NCI-H128 (cell line): ENCODE measurements around the gene PAFAH2.

Experiments
- DNase-seq: peaks from one replicate; lab custom pipeline; 2025; ENCODE audit not compliant: unreplicated experiment; lab: John Stamatoyannopoulos, UW

Gene PAFAH2

DNA sequence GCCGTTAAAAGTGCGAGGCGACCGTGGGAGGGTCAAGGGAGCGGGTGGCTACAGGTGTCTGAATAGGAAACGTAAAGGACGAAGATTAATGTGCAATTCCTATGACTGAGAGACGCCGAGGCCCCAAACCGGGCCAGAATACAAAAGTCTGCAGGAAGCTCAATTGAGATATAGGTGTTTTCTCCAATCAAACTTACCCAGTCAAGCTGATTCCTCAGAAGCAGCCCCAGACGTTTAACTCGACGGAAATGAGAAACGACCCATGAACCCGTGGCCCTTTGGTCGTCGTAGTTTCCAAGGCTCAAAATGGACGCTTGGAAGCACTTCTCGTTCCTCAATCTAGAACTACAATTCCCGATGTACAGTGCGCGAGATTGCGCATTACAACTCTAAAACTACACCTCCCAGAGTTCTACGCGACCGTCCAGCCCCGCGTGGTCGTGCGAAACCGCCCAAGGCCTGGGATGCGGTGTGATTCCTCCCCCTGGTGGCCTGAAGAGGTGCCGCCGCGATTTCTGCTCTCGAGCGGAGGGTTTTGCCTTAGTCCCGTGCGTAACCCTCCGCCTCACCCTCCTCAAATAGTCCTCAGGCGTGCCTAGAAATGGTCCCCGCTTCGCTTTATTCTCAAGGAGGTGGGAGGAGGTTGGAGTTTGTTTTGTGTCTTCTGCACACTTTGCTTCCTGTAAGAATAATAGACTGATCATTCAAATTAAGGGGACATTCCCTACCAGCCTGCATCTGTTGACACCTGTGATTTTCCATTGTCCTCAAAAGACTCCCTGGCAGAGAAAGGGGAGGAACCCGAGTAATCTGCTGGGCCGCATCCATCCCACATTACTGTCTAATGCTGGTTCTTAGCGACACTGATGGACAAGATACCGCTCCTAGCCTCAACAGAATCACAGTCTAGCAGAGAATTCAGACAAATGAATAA lies at the start of gene PAFAH2:
PAFAH2 (minus strand) TSS at position 236 of the 934 bp plus-strand sequence. CDS start 7,247 bp downstream, outside the sequence.
- DNase-seq = peak; percentile 100

DNA sequence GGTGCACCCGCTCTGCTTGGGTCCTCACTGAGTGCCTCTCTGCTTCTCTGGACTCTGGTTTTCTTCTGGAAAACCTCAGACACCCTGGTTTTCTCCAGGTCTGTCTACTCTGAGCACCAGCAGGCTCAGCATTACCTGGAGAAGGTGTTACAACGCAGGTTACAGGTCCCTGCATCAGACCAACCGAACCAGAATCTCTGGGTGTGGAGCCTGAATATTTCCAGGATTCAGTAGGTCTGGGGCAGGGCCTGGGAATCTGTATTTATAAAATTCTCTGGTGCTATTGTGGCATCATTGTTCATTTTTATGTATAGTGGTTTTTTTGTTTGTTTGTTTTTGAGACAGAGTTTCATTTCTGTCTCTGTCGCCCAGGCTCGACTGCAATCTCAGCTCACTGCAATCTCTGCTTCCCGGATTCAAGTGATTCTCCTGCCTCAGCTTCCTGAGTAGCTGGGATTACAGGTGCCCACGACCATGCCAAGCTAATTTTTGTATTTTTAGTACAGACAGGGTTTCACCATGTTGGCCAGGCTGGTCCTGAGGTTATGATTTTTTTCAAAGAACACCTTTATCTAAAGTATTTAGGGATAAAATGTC lies 49.5 kb upstream of the PAFAH2 start:
- DNase-seq = no peak

DNA sequence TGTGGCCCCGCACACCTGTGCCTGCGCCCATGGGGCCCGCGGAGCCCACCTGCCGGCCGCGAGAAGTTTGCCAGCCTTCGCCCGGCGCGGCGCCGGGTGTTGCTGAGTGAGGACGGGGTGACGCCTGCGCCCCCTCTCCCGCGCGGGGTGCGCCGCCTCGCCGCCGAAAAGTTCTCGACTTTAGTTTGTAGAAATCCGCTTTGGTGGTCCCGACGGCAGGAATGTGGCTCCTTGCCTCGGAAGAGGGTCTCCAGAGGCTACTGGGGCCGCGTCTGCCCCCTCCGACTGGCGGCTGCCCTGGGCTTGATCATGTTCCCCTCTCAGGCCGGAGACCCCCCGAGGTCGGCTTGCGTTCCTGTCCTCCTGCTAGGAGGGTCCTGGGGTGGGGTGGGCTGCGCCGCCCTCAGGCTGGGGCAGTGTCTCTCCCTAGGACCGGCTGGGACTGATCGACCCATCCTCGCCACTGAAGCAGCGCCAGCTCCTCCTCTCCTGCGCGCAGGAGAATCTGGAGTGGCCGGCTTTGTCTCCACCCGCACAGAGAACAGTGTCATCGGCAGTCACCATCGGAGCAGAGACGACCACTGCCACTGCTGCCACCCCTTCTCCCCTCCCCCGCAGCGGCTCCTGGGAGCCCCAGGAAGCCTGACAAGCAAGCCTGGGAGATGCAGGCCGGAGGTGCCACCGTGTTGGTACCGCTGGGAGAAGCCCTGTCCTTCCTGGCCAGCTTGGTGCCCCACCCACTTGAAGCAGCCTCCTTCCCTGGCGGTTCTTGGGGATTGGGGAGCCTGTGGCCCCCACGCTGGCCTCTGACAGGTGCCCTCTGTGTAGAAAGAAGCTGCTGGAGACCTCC lies 48.6 kb upstream of the PAFAH2 start:
- no peak for DNase-seq

DNA sequence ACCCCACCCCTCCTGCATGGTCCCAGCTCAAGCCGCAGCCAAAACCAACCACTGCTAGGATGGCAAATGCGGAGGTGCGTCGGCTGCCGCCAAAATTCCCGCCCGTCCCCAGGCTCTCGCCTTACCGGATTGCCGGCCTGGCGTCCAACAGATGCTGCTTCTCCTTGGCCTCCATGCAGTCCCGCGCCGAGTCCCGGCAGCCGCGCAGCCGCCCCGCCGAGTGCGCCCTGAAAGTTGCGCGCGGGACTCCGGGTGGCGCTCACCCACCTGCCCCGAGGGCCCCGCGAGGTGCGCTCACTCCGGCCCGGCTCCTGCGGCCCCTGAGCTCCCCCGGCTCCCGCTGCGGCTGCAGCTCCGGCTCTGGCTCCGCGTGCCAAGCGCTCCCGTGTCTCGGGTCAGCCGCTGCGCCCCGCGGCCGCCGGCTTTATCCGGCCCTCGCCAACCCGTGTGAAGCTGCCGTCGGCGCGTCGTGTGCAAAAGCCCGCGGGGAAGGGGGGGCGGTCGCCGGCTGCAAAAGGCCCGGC lies 47.9 kb upstream of the PAFAH2 start, which contains the start of gene SLC30A2:
SLC30A2 (minus strand) TSS at position 397 of the 524 bp plus-strand sequence; CDS start at position 175, 222 bp downstream.
- no peak for DNase-seq

DNA sequence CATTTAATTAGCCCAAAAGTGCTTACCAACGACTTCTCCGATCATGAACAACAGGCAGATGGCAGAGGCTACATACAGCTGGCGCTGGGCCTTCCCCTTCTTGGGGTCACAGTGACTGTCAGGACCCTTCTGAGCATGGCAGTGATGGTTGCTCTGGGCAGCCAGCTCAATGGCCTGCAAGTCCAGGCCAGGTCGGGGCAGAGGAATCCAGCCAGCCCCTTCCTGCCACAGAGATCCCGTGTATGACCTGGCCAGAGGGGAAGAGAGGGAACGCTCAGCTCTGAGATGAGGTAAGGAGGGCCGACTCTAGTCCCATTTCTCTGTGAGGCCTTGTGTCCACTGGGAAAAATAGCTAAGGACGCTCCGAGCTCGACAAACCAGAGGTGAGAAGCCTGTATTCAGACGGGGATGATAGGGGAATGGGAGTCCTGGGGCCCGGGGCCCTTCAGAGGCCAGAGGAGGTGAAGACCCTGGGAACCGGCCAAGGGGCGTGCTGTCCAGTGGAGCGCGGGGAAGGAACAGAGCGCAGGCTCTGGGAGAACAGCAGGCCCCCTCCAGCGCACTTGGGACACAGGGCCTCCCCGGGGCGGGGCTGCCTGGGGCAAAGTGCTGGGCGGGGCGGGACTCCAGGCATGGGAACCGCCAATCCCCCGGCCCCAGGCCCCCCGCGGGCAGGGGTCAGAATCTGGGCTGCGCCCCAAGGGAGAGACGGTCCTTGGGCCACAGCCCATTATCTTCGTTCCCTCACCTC lies 47.3 kb upstream of the PAFAH2 start:
- no peak for DNase-seq

DNA sequence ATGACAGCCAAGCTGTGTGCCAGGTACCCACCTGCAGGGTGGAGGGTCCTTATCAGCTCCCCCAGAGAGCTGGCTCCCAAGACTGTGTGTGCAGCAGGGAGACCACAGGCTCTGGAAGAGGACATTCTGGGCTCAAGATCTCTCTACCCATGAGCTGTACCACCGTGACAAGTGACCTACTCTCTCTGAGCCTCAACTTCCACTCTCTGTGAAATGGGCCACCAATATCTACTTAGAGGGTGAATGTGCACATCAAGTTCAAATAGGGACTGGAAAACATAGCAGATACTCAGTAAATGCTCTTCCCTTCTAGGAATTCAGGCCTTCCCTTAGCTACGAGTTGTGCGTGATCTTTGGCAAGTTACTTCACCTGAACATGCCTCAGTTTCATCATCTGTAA lies 46.6 kb upstream of the PAFAH2 start:
- DNase-seq = no peak

DNA sequence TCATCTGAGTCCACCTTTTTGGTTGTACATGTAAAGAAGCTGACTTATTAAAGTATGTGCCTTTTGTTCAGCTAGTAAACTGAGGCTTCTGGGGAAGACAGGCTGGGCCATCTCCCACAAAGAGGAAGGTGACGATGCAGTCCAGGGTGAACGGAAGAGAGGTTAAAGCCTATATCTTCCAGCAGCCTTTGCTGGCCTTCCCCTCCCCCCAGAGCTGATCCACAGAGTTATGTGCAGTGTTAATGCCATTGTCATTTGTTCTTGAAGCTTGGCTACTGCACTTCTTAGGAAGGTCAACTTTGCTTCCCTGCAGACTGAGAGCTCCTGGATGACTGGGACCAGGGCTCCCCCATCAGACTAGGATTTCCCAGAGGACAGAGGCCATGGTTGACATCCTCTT lies 45.9 kb upstream of the PAFAH2 start:
- DNase-seq = no peak

DNA sequence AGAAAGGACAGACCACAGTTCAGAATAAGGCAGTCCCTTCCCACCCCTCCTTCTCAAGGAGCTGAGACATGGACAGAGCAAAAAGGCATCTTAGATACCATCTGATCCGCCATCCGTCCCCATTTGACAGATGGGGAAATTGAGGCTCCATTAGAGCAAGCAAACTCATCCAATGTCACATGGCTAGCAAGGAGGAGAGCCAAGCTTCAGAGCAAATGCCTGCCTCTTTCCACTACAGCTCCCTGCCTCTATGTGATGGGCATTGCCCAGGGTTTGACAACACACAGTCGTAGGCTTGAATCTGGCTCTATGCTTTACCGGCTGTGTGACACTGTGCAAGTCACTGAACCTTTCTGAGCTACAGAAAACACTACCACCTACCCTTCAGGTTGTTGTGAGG lies 44.1 kb upstream of the PAFAH2 start:
- no peak for DNase-seq

DNA sequence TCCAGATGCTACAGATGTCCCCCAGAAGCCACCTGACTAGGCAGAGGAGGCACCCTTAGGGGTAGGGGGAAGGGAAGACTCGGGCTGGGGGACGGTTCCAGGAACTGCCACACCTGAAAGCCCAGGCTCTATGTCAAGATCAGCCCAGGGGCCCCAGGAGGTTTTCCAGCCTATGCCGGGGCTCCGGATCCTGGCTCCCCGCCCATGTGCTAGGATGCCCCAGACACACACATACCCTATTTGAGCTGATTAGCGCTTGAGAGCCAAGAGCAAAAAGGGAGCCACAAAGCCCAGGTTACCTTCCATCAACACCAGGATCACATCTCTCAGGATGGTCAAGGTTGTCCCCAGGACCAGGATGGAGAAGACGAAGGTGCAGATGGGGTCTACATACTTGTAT lies 43.5 kb upstream of the PAFAH2 start:
- DNase-seq = no peak

DNA sequence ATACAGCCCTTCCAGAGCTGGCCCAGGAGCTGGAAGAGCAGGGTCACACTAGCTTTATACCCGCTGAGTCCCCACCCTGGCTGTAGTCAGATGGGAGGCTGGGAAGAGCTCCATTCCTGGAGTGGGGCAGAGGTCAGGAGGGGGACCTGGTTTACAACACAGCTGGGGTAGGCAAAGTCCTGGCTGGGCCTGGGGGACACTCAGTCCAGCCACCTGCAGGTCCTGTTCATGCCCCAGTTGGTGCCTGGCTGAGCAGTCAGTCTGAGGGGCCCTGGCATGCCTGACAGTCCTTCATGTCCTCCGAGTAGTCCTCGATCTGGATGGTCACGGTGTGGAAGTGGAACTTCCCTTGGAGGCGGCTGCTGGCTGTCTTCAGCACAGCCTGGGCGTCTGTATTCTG lies 41.0 kb upstream of the PAFAH2 start:
- no peak for DNase-seq

DNA sequence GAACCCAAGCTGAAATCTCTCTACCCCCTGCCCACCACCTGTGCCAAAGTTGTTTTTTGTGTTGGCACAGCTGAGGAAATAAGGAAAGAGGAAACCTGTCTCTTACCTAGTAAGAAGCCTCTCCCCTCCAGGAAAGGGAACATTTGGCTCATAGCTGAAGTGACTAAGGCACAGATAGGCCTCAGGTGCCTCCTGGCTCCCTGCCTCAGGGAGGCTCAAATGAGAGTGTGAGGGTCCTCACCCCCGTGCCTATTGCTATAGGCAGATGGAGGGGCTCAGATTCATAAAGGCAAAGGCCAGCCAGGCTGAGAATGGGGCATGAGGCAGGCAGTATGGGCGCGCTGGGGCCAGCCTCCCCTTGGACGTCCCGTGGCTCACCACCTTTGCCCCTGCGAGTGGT lies 40.6 kb upstream of the PAFAH2 start:
- DNase-seq = no peak

DNA sequence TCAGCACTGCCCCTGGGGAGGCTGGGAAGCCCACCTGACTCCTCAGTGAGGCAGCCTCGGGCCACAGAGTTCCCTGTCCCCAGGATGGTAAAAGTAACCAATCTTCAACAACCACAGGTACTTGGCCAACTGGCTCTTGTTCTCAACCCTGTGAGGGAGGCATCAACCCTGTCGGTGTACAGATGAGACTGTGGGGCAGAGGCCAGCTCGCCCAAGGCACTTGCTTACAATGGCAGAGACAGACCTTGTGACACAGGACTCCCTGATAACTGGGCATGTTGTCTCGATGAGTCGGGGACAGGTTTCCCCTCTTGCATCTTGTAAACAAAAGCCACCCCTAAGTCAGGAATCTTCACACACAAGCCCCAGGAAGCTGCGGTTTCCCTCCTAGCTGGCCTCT lies 40.0 kb upstream of the PAFAH2 start:
- no peak for DNase-seq

DNA sequence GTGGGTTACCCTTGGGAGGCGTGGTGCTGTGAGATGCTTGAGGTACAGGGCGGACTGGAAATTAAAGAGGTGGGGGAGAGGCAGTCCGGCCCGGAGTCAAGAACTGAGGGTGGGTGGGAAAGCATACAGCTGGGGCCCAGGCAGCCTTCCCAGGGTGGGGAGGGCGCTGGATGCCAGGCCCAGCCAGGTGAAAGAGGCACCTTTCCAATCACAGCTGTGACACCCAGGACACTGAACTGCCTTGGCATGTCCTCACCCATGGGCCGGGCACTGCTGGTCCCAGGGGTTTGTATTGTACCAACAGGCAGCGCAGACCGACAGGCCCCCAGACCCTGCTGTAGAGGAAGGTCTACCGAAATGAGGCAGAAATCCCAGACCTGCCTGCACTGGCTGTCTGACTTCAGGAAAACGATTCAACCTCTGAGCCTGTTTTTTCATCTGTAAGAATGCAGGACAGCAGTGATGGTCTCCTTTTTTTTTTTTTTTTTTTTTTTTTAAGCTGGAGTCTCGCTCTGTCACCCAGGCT lies 39.0 kb upstream of the PAFAH2 start:
- DNase-seq = no peak

DNA sequence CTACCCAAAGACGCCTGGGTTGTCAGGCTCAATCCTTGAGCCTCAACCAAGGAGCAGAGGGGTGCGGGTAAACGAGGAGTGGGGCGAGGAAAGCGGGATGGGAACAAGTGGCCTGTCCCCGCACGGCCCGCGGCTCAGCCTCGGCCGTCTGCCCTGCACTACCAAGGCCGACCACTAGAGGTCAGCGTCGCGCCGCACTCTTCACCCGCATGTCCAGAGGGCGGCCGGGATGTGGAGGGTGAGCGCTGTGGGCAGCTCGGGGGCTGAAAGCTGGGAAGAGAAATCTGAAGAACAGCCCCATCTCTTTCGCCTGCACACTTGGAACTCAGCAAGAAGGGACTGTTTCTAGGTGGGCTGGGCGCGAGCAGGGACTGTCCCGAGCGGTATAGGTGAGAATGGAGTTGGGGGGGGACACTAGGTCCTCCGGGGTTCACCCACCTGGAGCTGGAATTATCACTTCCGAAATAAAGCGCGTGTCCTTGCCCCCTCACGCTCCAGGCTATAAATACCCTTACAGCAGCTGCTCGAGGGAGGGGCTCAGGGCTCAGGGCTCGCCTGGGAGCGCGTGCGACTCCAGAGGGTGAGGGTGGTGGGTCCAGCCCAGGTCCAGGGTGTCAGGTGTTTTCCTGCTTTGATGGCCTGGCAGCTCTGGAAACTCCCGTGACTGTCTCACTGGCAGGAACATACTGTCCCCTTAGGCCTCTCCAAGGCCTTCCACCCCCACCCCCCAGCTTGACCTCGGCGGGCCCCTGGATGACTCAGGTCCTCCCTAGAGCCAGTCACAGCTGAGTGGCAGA lies 38.3 kb upstream of the PAFAH2 start:
- DNase-seq = peak; percentile 78

DNA sequence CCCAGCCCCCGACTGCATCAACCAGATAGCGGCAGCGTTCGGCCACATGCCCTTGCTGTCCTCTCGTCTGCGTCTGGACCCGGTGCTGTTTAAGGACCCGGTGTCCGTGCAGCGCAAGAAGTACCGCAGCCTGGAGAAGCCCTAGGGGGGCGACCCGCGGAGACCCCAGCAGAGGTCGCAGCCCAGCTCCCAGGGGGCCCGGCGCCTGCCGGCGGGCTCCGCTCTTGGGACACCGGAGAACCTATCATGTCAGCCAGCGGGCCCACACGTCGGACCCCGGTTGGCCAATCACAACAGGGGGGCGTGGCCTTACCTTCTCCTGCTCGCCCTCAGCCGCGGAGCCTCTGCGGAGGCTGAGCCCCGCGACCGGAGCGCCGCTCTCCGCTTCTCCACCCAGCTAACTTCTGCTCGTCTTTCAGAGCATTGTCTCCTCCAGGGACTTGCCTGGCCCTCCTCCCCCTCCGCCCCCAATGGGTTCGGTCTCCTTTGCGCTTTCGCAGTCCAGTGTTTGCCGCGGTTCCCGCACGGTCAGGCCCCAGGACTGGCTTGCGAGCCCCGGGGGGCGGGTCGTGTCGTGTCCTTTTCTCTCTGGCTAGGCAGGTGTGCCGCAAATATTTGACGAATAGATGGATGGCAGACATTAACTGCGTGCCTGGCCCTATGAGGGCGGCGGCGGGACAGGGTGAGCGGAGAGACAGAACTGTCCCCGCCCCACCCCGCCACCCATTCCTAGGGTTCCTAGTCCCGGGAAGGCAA lies 37.5 kb upstream of the PAFAH2 start:
- peak; percentile 95 for DNase-seq

DNA sequence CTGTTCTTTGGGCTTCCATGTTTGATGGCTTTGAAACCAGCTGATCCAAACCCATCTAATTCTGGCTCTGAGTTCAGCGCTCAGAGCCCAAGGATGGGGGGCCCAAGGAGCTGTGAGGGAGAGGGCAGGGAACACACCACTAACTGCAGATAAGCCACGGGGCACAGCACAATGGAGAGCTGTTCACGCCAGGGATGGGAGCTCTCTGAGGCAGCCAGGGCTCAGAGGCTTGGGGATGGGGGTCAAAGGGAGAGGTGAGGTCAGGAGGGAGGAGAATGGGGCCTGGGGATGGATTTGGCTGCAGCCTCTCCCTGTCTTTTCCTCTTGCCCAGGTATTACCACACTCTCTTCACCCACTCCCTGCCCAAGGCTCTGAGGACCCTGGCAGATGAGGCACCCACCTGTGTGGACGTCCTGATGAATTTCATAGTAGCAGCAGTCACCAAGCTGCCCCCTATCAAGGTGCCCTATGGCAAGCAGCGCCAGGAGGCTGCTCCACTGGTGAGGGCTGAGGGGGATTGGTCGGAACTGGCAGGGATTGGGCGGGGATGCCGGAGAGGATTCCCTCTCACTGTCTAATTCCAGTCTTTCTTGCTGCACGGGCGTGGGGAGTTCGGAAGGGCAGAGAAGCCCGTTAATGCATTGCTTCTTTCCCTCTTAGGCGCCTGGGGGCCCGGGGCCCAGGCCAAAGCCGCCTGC lies 36.8 kb upstream of the PAFAH2 start:
- DNase-seq = no peak

DNA sequence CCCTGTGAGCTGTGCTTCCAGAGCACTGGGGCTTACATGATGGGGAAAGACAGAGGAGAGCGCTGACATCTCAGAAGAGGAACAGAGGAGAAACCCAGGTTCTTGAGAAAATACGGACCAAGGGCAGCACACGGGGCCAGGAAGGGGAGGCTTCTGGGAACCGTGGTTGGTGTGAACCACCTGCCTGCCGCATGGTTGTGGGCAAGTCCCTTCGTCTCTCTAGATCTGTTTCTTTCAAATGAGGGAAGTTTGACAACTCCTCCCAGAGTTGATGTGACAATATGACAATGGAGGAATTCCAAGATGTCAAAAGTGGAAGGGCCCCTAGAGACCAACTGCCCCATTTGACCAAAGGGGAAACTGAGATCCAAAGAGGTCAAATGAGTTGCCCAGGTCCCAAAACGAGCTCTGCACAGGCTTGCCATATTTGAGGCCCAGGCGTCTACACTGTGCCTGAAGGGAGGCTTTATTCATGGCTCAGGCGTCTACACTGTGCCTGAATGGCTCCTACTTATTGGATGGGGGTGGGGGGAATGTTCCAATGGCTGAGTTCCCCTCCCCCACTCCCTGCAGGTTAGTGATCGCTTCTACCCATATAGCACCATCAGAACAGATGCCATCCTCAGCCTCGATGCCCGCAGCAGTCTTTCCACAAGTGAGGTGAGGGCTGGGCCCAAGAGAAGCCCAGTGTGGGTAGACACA lies 34.9 kb upstream of the PAFAH2 start:
- no peak for DNase-seq
